GM10266 (cell line): Measurements from ENCODE around the gene RASGRF2.

Source experiments
- DNase-seq: peaks from one replicate; pipeline ENCODE4 v3.0.0; 2012; ENCODE audit errors: extremely low spot score
- TF ChIP-seq, protein P1 (sequence below): IDR thresholded peaks from 2 replicates; pipeline ENCODE4 v1.5.1; 2012; ENCODE audit warnings: mild to moderate bottlenecking, low read depth; ENCODE audit not compliant: control insufficient read depth, insufficient read depth; ENCODE audit errors: missing control alignments

RASGRF2 gene

DNA sequence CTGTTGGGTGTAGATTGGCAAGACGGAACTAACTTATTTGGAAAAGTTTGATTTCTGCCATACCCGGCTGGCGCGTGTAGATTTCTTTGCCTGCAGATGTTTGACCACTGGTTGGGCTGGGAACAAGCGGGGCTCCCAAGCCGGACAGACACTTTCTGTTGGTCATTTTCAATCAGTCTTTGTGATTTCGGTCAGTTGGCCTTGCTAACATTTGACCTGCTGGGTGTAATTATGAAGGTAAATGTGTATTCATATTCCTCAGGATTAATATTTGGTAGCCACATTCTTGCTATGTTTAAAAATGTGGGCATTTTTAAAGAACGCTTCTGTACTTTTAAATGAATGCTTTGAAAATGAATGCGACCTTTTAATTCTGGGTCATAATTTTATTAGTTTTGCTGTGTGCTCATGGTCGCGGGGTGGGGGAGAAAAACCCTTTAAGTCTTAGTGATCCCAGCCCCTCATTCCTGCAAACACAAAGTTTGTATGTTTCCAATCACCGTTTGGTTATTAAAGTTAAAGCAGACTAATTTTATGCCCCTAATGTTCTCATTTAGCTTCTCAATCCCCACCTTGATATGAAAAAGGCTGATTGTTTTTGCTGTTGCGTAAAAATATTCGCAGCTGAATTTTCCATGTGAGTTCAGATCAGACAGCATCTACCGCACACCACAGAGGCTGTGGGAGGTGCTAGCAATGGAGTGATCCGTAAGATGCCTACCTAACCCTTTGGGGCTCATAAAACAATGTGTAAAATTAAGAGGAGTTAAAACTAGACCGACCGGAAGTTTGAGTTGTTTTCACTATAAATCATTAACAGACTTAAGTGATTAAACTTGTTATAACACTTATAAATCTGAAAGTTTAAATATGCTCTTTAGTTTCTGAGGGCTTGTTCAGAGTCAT, 1.5 kb downstream of the RASGRF2 start:
- DNase-seq = no peak
- TF ChIP-seq, protein P1, sequence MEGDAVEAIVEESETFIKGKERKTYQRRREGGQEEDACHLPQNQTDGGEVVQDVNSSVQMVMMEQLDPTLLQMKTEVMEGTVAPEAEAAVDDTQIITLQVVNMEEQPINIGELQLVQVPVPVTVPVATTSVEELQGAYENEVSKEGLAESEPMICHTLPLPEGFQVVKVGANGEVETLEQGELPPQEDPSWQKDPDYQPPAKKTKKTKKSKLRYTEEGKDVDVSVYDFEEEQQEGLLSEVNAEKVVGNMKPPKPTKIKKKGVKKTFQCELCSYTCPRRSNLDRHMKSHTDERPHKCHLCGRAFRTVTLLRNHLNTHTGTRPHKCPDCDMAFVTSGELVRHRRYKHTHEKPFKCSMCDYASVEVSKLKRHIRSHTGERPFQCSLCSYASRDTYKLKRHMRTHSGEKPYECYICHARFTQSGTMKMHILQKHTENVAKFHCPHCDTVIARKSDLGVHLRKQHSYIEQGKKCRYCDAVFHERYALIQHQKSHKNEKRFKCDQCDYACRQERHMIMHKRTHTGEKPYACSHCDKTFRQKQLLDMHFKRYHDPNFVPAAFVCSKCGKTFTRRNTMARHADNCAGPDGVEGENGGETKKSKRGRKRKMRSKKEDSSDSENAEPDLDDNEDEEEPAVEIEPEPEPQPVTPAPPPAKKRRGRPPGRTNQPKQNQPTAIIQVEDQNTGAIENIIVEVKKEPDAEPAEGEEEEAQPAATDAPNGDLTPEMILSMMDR = no peak

DNA sequence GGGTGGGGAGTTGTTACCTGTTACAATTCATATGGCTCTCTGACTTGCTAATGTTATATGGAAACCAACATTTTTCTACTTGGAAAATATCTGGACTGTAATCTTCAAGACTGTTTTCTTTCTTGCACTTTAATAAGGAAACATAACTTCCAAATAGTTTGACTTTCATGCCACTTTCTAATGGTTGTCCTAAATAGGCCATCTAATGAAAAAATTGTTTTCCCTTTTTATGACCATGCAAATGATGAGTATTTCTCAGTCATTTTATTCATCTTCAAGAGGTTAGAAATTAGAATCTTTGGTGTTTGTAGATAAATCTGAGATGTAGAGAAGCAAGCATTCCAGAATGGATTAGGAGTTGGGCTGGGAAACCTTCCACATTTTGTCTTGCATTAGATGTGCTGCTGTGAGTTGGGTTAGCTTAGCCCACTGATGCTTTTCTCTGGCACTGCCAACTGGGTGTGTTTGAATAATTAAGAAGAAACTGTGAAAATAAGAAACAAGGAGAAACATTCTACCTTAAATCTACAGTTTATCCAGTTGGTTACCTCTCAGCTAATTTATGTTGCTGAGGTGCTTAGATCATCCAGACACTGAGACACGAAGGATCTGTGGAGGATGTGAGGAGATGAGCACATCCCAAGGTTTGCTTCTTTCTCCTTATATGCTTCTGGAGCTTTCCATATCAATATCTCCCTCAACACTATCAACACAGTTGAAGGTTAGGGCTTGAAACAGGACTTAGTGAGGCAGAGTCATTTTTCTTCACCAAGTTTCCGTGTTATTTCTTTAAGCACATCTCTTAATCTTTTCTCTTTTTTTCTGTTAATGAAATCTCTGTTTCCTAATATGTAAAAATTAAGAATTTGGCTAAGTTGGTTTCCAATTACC, 2.7 kb downstream of the RASGRF2 start:
- TF ChIP-seq, protein P1 = no peak
- DNase-seq = no peak

DNA sequence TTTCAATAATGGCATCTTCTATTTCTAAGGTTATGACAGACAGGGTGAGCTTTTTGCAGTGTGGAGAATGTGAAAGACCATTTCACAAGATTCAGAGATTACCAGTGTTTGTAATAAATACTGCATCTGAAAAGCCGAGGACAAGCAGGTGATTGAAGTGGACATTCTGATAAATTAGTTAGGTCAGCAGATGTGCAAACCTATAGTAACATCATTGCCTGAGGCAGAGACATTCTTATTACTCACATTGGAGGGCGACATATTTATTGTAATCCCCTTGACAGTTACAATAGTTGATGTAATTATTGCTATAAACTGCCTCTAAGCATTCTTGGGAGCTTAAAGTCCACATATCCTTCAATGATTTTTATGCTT, 3.3 kb downstream of the RASGRF2 start:
- TF ChIP-seq, protein P1 = no peak
- no peak for DNase-seq

DNA sequence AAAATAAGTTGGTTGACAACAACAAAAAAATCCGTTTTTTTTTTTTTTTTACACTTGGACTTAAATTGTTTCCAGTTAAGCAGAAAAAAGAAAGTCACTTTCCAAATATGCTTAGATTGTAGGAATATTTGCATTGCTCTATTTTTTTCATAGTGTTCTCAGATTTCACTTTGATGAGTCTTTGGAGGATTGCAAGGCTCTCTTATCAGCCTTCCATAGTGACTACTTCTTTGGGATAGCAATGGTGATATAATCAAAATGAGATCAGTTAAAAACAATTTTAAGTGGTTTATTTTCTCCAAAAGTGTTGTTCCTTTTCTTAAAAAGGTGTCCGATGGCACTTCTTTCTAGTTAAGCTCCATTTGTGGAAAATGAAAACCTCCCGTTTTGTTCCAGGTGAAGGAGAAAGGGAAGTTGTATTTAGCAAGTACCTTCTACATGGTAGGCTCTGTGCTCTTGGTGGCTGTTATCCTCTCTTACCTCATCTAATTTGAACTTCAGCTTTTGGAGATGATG, 3.9 kb downstream of the RASGRF2 start:
- DNase-seq = no peak
- TF ChIP-seq, protein P1 = no peak

DNA sequence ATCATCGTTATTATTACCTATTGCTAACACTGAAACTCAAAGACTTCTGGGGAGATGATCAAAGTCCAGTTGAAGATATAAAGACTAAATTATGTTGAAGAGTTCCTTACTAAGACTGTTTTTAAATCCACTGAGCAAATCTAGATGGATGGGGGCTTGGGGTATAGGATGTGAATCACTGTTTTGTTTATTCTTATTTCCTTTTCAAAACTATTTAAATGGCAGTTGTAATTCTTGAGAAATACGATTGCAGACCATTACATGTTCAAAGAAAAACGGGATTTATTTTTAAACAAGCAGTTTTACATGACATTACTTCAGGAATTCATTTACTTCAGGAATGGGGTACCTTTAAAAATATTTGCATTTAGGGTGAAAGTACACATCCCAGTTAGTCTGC, 4.3 kb downstream of the RASGRF2 start:
- no peak for DNase-seq
- TF ChIP-seq, protein P1 = no peak

DNA sequence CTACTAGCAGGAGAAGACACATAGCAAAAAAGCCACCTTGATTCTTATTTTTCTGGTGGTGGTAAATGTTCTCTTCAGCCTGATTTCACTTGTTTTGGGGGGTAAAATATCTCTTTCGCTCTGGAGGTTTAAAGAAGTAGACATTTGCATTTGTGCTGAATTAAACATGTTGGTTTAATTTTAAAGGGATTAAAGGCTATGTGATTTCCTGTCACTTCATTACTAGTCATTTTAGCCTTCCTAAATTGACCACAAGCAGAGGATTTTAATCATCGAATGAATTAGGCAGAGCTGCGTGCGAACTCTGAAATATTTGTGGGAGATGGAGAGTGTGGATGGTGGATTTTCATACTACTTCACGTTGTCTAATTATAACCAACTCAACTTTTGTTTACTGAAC, 4.8 kb downstream of the RASGRF2 start:
- DNase-seq = no peak
- TF ChIP-seq, protein P1 = no peak
